Liver (tissue), 9 donors: Measurements from ENCODE around the gene THBS2. TPM values are rescaled to one million over a fixed set of nuclear protein-coding genes. Genes with fewer than 3 reads are reported as not detected.

ENCODE experiments used
- DNase-seq: peaks from one replicate; pipeline ENCODE4 v3.0.0-alpha.2; 2017; ENCODE audit warnings: low spot score
- H3K27ac ChIP-seq, 2 donors: one replicate each; pipeline ENCODE4 v1.7.0; 2013; ENCODE audit warnings: inconsistent platforms in 2 of 2, low read length in 2 of 2, control low read depth in 1 of 2, low read depth in 1 of 2, mild to moderate bottlenecking in 1 of 2
- H3K27me3 ChIP-seq, 4 donors: one replicate each; pipeline versions ENCODE4 v1.6.1 to v1.7.0; 2013; ENCODE audit warnings: low read length in 3 of 4, inconsistent platforms in 1 of 4, mild to moderate bottlenecking in 1 of 4, moderate library complexity in 1 of 4; ENCODE audit not compliant: control insufficient read depth in 4 of 4, insufficient read depth in 4 of 4
- H3K36me3 ChIP-seq, 4 donors: one replicate each; pipeline versions ENCODE4 v1.6.1 to v1.7.0; 2013; ENCODE audit warnings: low read length in 3 of 4, mild to moderate bottlenecking in 3 of 4, low read depth in 1 of 4, moderate library complexity in 1 of 4; ENCODE audit not compliant: control insufficient read depth in 4 of 4, insufficient read depth in 3 of 4
- H3K4me1 ChIP-seq, 4 donors: one replicate each; pipeline versions ENCODE4 v1.6.1 to v1.7.0; 2013; ENCODE audit warnings: low read length in 3 of 4, mild to moderate bottlenecking in 3 of 4, moderate library complexity in 1 of 4; ENCODE audit not compliant: control insufficient read depth in 4 of 4, insufficient read depth in 4 of 4
- H3K4me3 ChIP-seq, 3 donors: one replicate each; pipeline versions ENCODE4 v1.6.1 to v1.7.0; 2013; ENCODE audit warnings: low read length in 3 of 3, control low read depth in 1 of 3, low read depth in 1 of 3, mild to moderate bottlenecking in 1 of 3
- H3K9ac ChIP-seq, 2 donors: one replicate each; pipeline ENCODE4 v1.7.0; 2013; ENCODE audit warnings: low read length in 2 of 2, mild to moderate bottlenecking in 2 of 2, moderate library complexity in 2 of 2, control low read depth in 1 of 2, low read depth in 1 of 2
- H3K9me3 ChIP-seq, 4 donors: one replicate each; pipeline versions ENCODE4 v1.6.1 to v1.7.0; 2013; ENCODE audit warnings: low read length in 3 of 4; ENCODE audit not compliant: control insufficient read depth in 4 of 4
- EGR1 ChIP-seq, 2 donors: IDR thresholded peaks; 2 replicates each; pipeline ENCODE4 v1.6.1; 2016 to 2018; ENCODE audit warnings: antibody characterized with exemption in 2 of 2, low read depth in 2 of 2
- FOXA1 ChIP-seq: IDR thresholded peaks from 2 replicates; pipeline ENCODE4 v1.6.1; 2016; ENCODE audit warnings: antibody characterized with exemption
- FOXA2 ChIP-seq: IDR thresholded peaks from 2 replicates; pipeline ENCODE4 v1.6.1; 2016; ENCODE audit warnings: antibody characterized with exemption
- GABPA ChIP-seq, 2 donors: IDR thresholded peaks in 1 of 2; conservative IDR thresholded peaks in 1 of 2; 2 replicates each; pipeline ENCODE4 v1.6.1; 2016; ENCODE audit warnings: antibody characterized with exemption in 2 of 2, mild to moderate bottlenecking in 1 of 2, moderate library complexity in 1 of 2
- HNF4A ChIP-seq, 2 donors: conservative IDR thresholded peaks; 2 replicates each; pipeline ENCODE4 v1.6.1; 2016; ENCODE audit warnings: antibody characterized with exemption in 2 of 2, mild to moderate bottlenecking in 2 of 2
- HNF4G ChIP-seq: IDR thresholded peaks from 2 replicates; pipeline ENCODE4 v1.6.1; 2016; ENCODE audit warnings: antibody characterized with exemption
- JUND ChIP-seq, 2 donors: IDR thresholded peaks; 2 replicates each; pipeline ENCODE4 v1.6.1; 2016; ENCODE audit warnings: antibody characterized with exemption in 2 of 2
- NR2F2 ChIP-seq: IDR thresholded peaks from 2 replicates; pipeline ENCODE4 v1.6.1; 2016; ENCODE audit warnings: antibody characterized with exemption
- RAD21 ChIP-seq, 2 donors: IDR thresholded peaks; 2 replicates each; pipeline ENCODE4 v1.6.1; 2016; ENCODE audit warnings: antibody characterized with exemption in 2 of 2, mild to moderate bottlenecking in 2 of 2
- REST ChIP-seq: IDR thresholded peaks from 2 replicates; pipeline ENCODE4 v1.6.1; 2016; ENCODE audit warnings: antibody characterized with exemption, mild to moderate bottlenecking
- RXRA ChIP-seq, 2 donors: IDR thresholded peaks; 2 replicates each; pipeline ENCODE4 v1.6.1; 2017 to 2018; ENCODE audit warnings: antibody characterized with exemption in 2 of 2, mild to moderate bottlenecking in 1 of 2
- SP1 ChIP-seq: IDR thresholded peaks from 2 replicates; pipeline ENCODE4 v1.6.1; 2018; ENCODE audit warnings: antibody characterized with exemption, mild to moderate bottlenecking
- TAF1 ChIP-seq: conservative IDR thresholded peaks from 2 replicates; pipeline ENCODE4 v1.6.1; 2016; ENCODE audit warnings: antibody characterized with exemption, mild to moderate bottlenecking
- YY1 ChIP-seq: IDR thresholded peaks from 2 replicates; pipeline ENCODE4 v1.6.1; 2016; ENCODE audit warnings: antibody characterized with exemption, mild to moderate bottlenecking
- ZBTB33 ChIP-seq: IDR thresholded peaks from 2 replicates; pipeline ENCODE4 v1.6.1; 2016; ENCODE audit warnings: antibody characterized with exemption
- WGBS: extraction: QIAGEN DNeasy Blood & Tissue Kit; methylation state at CpG from one replicate; pipeline ENCODE4 v1.1.7; 2013; 5-methylcytosine and 5-hydroxymethylcytosine counted together
- polyA plus RNA-seq, 2 donors: library from polyadenylated mRNA; stranded (reverse) in 1 of 2; unstranded in 1 of 2; fragments of 200-250 nt in 1 of 2; fragments of >200 nt in 1 of 2; fragmentation: Nextera tagmentation in 1 of 2; extraction: Ambion mirVana in 1 of 2; gene quantifications; one replicate each; pipeline versions ENCODE4 v1.2.1 to v1.2.3, GENCODE V29; 2013 to 2015
- total RNA-seq, 2 donors: library from RNA; depleted of rRNA; stranded (reverse); fragments of >200 nt; gene quantifications; one replicate each; pipeline ENCODE4 v1.2.3, GENCODE V29; 2014
- TF ChIP-seq, protein P1 (sequence below): IDR thresholded peaks from 2 replicates; pipeline ENCODE4 v1.6.1; 2016; ENCODE audit warnings: antibody characterized with exemption
- TF ChIP-seq, protein P2 (sequence below): IDR thresholded peaks from 2 replicates; pipeline ENCODE4 v1.6.1; 2016; ENCODE audit warnings: antibody characterized with exemption
- TF ChIP-seq, protein P3 (sequence below): fragments of 150-350 bp; IDR thresholded peaks from 2 replicates; pipeline ENCODE4 v1.5.1; 2017; ENCODE audit warnings: improper control_type of control experiment, low read depth, low read length; ENCODE audit not compliant: missing input control
- donor health status: healthy.
- donor health status: healthy.
- donor health status: healthy.
- donor health status: healthy.
- donor health status: healthy.

The THBS2 gene
- total and polyA plus RNA-seq, 4 donors: 0.35 to 7.6 (median 6.2) TPM

DNA sequence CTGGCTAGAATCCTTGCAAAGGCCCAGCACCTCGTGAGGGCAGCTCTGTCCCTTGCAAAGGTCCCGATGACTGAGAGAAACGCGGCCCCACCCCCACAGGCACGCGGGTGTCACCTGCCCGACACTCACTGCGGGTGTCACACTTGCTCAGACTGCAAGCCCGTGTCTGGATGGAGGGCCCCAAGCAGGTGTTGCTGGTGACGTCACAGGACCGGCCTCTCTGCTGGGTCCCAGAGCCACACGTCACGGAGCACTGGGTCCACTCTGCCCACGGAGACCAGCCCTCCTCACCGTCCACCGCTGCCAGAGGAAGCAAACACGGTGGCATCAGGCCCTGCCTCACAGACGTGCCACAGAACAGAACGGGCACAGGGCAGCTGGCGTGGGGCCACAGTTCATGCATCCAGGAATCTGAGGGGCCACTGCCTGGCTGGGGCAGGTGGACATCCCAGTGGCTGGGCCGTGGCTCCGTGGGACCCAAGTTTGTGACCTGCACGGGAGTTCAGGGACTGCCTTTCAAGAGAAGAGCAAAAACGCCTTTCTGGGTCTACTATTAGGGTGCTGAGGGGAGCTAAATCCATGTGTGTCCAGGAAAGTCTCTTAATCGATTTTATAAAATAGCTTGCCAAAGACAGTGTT lies 16.0 kb downstream of the THBS2 start:
- 83% methylated on average over 25 of the region's 25 CpGs for WGBS
- H3K9me3 ChIP-seq: no peaks in the 10 kb centered on the region
- no peak overlapping the region for H3K27ac ChIP-seq
- DNase-seq: no peak
- H3K27me3 ChIP-seq: no peaks in the 10 kb centered on the region
- H3K4me1 ChIP-seq: no peaks in the 10 kb centered on the region
- no peak overlapping the region for H3K9ac ChIP-seq
- TF ChIP-seq, protein P1, sequence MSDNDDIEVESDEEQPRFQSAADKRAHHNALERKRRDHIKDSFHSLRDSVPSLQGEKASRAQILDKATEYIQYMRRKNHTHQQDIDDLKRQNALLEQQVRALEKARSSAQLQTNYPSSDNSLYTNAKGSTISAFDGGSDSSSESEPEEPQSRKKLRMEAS: no peak
- TF ChIP-seq YY1 (no peak), SP1 (no peak), RAD21 (IDR thresholded peaks at IDR 0.05) (no peak), FOXA2 (no peak), JUND (IDR thresholded peaks at IDR 0.05) (no peak), TAF1 (no peak), NR2F2 (no peak), HNF4G (no peak)
- H3K36me3 ChIP-seq: no peaks in the 10 kb centered on the region
- no peak overlapping the region for H3K4me3 ChIP-seq

- no peaks in the 10 kb centered on the region for H3K9me3 ChIP-seq
- H3K27me3 ChIP-seq: no peaks in the 10 kb centered on the region
- no peak overlapping the region for H3K4me3 ChIP-seq
- H3K4me1 ChIP-seq: no peaks in the 10 kb centered on the region
- 90% methylated on average over 17 of the region's 17 CpGs for WGBS
- DNase-seq: no peak
- H3K9ac ChIP-seq: no peak overlapping the region
- H3K27ac ChIP-seq: no peak overlapping the region
- TF ChIP-seq FOXA1 (no peak), YY1 (no peak), HNF4A (conservative IDR thresholded peaks at IDR 0.05) (no peak), GABPA (IDR thresholded peaks at IDR 0.05 in 1 of 2, conservative IDR thresholded peaks at IDR 0.05 in 1 of 2) (no peak), ZBTB33 (no peak), RAD21 (IDR thresholded peaks at IDR 0.05) (no peak), JUND (IDR thresholded peaks at IDR 0.05) (no peak), SP1 (no peak), EGR1 (IDR thresholded peaks at IDR 0.05; ENCODE audit: low read depth in 2 of 2) (no peak), FOXA2 (no peak), REST (no peak), NR2F2 (no peak), TAF1 (no peak), HNF4G (no peak), RXRA (IDR thresholded peaks at IDR 0.05) (no peak)
- TF ChIP-seq, protein P1: no peak
- TF ChIP-seq, protein P2, sequence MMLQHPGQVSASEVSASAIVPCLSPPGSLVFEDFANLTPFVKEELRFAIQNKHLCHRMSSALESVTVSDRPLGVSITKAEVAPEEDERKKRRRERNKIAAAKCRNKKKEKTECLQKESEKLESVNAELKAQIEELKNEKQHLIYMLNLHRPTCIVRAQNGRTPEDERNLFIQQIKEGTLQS: no peak
- TF ChIP-seq, protein P3, sequence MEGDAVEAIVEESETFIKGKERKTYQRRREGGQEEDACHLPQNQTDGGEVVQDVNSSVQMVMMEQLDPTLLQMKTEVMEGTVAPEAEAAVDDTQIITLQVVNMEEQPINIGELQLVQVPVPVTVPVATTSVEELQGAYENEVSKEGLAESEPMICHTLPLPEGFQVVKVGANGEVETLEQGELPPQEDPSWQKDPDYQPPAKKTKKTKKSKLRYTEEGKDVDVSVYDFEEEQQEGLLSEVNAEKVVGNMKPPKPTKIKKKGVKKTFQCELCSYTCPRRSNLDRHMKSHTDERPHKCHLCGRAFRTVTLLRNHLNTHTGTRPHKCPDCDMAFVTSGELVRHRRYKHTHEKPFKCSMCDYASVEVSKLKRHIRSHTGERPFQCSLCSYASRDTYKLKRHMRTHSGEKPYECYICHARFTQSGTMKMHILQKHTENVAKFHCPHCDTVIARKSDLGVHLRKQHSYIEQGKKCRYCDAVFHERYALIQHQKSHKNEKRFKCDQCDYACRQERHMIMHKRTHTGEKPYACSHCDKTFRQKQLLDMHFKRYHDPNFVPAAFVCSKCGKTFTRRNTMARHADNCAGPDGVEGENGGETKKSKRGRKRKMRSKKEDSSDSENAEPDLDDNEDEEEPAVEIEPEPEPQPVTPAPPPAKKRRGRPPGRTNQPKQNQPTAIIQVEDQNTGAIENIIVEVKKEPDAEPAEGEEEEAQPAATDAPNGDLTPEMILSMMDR: no peak
- H3K36me3 ChIP-seq: no peaks in the 10 kb centered on the region
Observed at GRCh38 chr6:169236988-169237387, 16.7 kb downstream of the THBS2 start.
